ENCODE measurements around the gene CD320. TPM values are rescaled to one million over a fixed set of nuclear protein-coding genes. Genes with fewer than 3 reads are reported as not detected.
"Not testable (repeated sequence)": the region's sequence is repeated elsewhere in the genome, so short reads cannot be mapped to it uniquely, and the experiment has no call there.

Gene CD320
- polyA plus RNA-seq, 1 experiment = 40.4 TPM

DNA sequence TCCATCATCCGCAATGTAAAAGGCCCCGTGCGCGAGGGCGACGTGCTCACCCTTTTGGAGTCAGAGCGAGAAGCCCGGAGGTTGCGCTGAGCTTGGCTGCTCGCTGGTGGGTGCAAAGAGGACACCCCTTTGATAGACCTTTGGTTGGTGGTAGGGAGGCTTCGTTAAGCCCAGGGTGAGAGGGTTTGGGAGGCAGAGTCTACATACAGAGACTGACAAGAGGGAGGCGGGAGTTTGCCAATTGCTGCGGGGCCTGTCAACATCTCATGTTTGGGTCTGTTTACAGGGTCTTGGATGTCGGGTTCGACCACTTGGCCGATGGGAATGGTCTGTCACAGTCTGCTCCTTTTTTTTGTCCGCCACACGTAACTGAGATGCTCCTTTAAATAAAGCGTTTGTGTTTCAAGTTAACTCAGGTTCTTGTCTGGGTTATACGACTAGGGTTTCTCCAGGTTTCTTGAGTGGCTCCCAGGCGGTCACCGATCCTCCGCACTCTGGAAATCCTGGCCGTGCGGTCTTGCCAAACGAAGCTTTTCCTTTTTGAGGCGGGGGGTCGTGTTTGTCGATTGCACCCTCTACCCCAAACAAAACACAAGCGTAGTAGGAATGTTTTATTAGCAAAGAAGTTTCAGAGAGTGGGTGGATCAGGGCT, 14.0 kb upstream of the CD320 start:
- Histone ChIP-seq H3K4me3 (ENCODE audit: low read depth, low read length) (peak overlapping the region; percentile 62), H3K27me3 (ENCODE audit: control insufficient read depth, insufficient read depth, low read length) (no peaks in the 10 kb centered on the region), H3K36me3 (ENCODE audit: control insufficient read depth, insufficient read depth, low read length) (peaks cover 8% of the 10 kb centered on the region)
- TF ChIP-seq, protein P1, sequence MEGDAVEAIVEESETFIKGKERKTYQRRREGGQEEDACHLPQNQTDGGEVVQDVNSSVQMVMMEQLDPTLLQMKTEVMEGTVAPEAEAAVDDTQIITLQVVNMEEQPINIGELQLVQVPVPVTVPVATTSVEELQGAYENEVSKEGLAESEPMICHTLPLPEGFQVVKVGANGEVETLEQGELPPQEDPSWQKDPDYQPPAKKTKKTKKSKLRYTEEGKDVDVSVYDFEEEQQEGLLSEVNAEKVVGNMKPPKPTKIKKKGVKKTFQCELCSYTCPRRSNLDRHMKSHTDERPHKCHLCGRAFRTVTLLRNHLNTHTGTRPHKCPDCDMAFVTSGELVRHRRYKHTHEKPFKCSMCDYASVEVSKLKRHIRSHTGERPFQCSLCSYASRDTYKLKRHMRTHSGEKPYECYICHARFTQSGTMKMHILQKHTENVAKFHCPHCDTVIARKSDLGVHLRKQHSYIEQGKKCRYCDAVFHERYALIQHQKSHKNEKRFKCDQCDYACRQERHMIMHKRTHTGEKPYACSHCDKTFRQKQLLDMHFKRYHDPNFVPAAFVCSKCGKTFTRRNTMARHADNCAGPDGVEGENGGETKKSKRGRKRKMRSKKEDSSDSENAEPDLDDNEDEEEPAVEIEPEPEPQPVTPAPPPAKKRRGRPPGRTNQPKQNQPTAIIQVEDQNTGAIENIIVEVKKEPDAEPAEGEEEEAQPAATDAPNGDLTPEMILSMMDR (IDR thresholded peaks at IDR 0.05; ENCODE audit: insufficient read depth, low read depth, low read length) = no peak
- no peak for DNase-seq (ENCODE audit: low read depth)
- ChIA-PET POLR2A (no interaction called here), CTCF (interaction anchor here (1.4 to 1.5 kb wide), 3 partner anchors 11 to 25 kb away, joined by 3 to 4 read pairs (median 3); no protein-coding TSS in a partner anchor)

DNA sequence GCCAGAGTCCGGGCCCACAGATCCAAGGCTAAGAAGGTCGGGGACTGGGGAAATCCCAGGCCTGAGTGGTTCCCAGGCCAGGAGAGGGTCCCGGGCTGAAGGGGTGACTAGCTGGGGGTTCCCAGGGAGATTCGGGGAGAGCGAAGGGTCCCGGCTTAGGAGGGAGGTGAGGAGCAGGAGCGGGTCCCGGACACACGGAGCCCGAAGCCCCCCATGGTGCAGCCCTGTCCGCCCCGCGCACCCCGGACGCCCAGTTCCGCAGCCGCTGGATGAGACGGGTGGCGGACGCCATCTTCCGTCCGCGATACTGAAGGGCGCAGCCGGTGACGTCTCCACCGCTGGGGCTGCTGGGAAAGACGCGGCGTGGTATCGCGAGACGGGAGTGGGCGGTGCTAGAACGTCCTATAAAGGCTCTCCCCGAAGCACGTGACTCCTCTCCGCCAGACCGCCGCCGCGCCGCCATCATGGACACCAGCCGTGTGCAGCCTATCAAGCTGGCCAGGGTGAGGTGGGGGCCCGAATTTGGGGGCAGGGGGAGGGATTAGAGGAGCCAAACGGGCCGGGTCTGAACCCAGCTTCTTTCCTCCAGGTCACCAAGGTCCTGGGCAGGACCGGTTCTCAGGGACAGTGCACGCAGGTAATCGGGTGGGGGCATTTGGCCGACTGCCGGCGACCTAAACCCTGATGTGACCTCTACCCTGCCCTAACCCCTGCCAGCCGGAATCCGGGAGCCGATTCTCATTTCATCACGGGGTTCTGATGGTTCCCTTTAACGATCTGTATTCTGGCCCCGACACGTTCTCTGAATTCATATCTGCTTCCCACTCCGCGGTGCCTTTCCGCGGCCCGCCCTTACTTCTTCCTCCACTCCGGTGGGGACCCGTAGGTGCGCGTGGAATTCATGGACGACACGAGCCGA, 13.2 kb upstream of the CD320 start, which contains the start of the genes NDUFA7 and RPS28:
Gene NDUFA7 (minus strand): TSS at position 309 of the 919 bp plus-strand sequence. CDS start 17 bp downstream, at position 292.
Gene RPS28 (plus strand): TSS at position 430 of the 919 bp plus-strand sequence. CDS start 35 bp downstream, at position 465.
- Histone ChIP-seq H3K27me3 (ENCODE audit: control insufficient read depth, insufficient read depth, low read length) (no peaks in the 10 kb centered on the region), H3K4me3 (ENCODE audit: low read depth, low read length) (peak within 1 kb of the TSS; percentile 62), H3K36me3 (ENCODE audit: control insufficient read depth, insufficient read depth, low read length) (peaks cover 8% of the 10 kb centered on the region)
- POLR2A ChIA-PET = interaction anchor here (0.5 kb wide), 1 partner anchor 116 kb away, joined by 18 read pairs; no protein-coding TSS in a partner anchor
- CTCF ChIA-PET = interaction anchor here (0.8 to 1.5 kb wide), 3 partner anchors 11 to 14 kb away, joined by 3 to 4 read pairs (median 3); no protein-coding TSS in a partner anchor
- TF ChIP-seq, protein P1 (IDR thresholded peaks at IDR 0.05; ENCODE audit: insufficient read depth, low read depth, low read length) = peak; percentile 32; the same call in 1 of the 2 replicates
- peak; percentile 59 for DNase-seq (ENCODE audit: low read depth)

DNA sequence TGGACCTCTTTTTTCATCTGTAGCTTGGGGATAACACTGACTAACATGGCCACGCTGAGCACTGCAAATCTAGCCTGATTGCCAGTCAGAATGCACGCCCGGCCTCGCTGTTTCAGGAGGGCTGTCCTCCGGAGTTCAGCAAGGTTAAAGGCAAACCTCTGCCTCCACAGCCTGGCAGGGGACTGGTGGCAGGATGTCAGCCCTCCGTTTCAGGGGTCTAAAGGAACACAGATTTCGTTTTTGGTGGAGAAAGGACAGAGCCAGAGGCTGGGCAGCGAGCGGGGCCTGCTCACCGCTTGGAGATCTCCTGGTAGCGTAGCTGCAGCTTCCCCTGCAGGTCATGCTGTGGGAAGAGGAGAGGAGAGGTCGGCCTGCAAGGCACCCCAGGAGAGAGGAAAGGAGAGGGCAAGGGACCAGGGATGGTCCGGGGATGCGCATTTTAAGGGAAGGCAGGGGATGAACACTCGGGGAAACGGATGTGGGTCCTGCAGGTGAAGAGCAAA, 12.5 kb upstream of the CD320 start:
- TF ChIP-seq, protein P1 (IDR thresholded peaks at IDR 0.05; ENCODE audit: insufficient read depth, low read depth, low read length) = no peak
- Histone ChIP-seq H3K27me3 (ENCODE audit: control insufficient read depth, insufficient read depth, low read length) (no peaks in the 10 kb centered on the region), H3K4me3 (ENCODE audit: low read depth, low read length) (peak overlapping the region; percentile 62), H3K36me3 (ENCODE audit: control insufficient read depth, insufficient read depth, low read length) (peaks cover 12% of the 10 kb centered on the region)
- POLR2A ChIA-PET = interaction anchor here (0.5 kb wide), 2 partner anchors 117 to 400 kb away, joined by 4 to 18 read pairs; partner anchors contain the start of gene SNAPC2
- CTCF ChIA-PET = interaction anchor here (0.8 to 1.5 kb wide), 3 partner anchors 10 to 15 kb away, joined by 3 to 4 read pairs (median 3); no protein-coding TSS in a partner anchor
- DNase-seq (ENCODE audit: low read depth) = no peak

DNA sequence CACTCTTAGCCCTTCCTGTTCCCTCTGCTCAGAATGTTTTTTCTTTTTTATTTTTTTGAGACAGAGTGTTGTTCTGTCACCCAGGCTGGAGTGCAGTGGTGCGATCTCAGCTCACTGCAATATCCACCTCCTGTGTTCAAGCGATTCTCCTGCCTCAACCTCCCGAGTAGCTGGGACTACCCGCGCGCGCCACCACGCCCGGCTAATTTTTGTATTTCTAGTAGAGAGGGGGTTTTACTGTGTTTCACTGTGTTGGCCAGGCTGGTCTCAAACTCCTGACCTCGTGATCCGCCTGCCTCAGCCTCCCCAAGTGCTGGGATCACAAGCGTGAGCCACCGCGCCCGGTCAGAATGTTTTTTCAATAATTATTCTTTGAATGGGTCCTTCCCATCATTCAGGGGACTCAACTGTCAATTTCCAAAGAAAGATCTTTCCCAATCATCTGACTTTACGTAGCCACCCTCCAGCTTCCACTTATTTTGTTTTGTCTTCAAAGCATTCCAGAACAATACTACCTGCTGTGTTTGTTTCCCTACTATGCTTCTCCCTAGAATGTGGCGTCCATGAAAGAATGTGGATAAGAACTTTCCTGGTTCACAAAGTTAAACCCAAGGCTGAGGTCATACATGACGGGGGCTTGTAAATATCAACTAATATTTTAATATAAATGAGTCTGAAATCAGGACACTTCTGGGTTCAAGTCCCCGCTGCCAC, 11.8 kb upstream of the CD320 start:
- ChIA-PET CTCF (no interaction called here), POLR2A (interaction anchor here (0.5 kb wide), 1 partner anchor 400 kb away, joined by 4 read pairs; the partner anchor contains the start of gene SNAPC2)
- DNase-seq (ENCODE audit: low read depth) = no peak
- peak overlapping the region; percentile 62 for H3K4me3 ChIP-seq (ENCODE audit: low read depth, low read length)
- H3K27me3 ChIP-seq (ENCODE audit: control insufficient read depth, insufficient read depth, low read length) = no peaks in the 10 kb centered on the region
- TF ChIP-seq, protein P1 (IDR thresholded peaks at IDR 0.05; ENCODE audit: insufficient read depth, low read depth, low read length) = no peak
- H3K36me3 ChIP-seq (ENCODE audit: control insufficient read depth, insufficient read depth, low read length) = peaks cover 11% of the 10 kb centered on the region

DNA sequence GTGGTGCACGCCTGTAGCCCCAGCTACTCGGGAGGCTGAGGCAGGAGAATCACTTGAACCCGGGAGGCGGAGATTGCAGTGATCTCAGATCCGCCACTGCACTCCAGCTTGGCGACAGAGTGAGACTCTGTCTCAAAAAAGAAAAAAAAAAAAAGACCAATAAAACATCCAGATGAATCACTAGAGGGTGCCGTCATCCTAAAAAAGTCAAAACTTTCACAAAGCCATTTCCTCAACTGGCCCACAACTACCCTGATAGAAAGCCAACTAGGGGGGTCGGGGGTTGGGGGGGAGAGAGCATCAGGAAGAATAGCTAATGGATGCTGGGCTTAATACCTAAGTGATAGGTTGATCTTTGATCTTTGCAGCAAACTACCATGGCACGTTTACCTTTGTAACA, 10.7 kb upstream of the CD320 start:
- H3K27me3 ChIP-seq (ENCODE audit: control insufficient read depth, insufficient read depth, low read length); CTCF ChIA-PET; H3K4me3 ChIP-seq (ENCODE audit: low read depth, low read length); POLR2A ChIA-PET; H3K36me3 ChIP-seq (ENCODE audit: control insufficient read depth, insufficient read depth, low read length); DNase-seq (ENCODE audit: low read depth): not testable (repeated sequence)
